ENCODE data around the gene TM2D3. TPM values are rescaled to one million over a fixed set of nuclear protein-coding genes. Genes with fewer than 3 reads are reported as not detected.

TM2D3 gene
- polyA plus RNA-seq, 5 donors: 53.6 to 66.8 (median 64.7) TPM

- DNase-seq: no peak
Observed at GRCh38 chr15:101609742-101610610, 42.2 kb downstream of the TM2D3 start.

GRCh38 chr15:101608201-101608600 lies 44.0 kb downstream of the TM2D3 start:
- no peak for DNase-seq

- DNase-seq: no peak
Observed at GRCh38 chr15:101607108-101607507, 45.1 kb downstream of the TM2D3 start.

- DNase-seq: no peak
Observed at GRCh38 chr15:101604124-101604874, 47.9 kb downstream of the TM2D3 start.

- DNase-seq: no peak
Observed at GRCh38 chr15:101602801-101603200, 49.4 kb downstream of the TM2D3 start.

- DNase-seq: no peak
Observed at GRCh38 chr15:101600035-101600434, 52.1 kb downstream of the TM2D3 start.

GRCh38 chr15:101599091-101599490 lies 53.1 kb downstream of the TM2D3 start:
- peak; percentile 48 to 65 for DNase-seq

GRCh38 chr15:101597360-101597928 lies 54.7 kb downstream of the TM2D3 start:
- no peak for DNase-seq

GRCh38 chr15:101596633-101597032 lies 55.5 kb downstream of the TM2D3 start:
- DNase-seq: no peak

Other genes starting within 250 kb of the TM2D3 start
- 10 to 100 TPM; 20.9 to 25.5 (median 21.8) TPM for gene PCSK6, start 162.7 kb downstream of the TM2D3 start, polyA plus RNA-seq (ENCODE audit: insufficient read depth in 1 of 5, insufficient read length in 5 of 5, low replicate concordance in 1 of 5)
- gene TARS3, start 72.1 kb upstream of the TM2D3 start, polyA plus RNA-seq (ENCODE audit: insufficient read depth in 1 of 5, insufficient read length in 5 of 5, low replicate concordance in 1 of 5): 10 to 100 TPM; 20.2 to 30.0 (median 28.0) TPM
- gene OR4F6, start 151.1 kb upstream of the TM2D3 start, polyA plus RNA-seq (ENCODE audit: insufficient read depth in 1 of 5, insufficient read length in 5 of 5, low replicate concordance in 1 of 5): not detected
- under 1 TPM in 1 of 5 donors, not detected in 4; 0.05 TPM for gene OR4F15, start 159.8 kb upstream of the TM2D3 start, polyA plus RNA-seq (ENCODE audit: insufficient read depth in 1 of 5, insufficient read length in 5 of 5, low replicate concordance in 1 of 5)

All from right lung (tissue), 5 donors.